Measurements from ENCODE around the gene BLMH.

The BLMH gene

GRCh38 chr17:30256756-30257506, 34.8 kb downstream of the BLMH start:
- no peak overlapping the region for H3K4me3 ChIP-seq (ENCODE audit: severe bottlenecking)
- no peaks in the 10 kb centered on the region for H3K4me1 ChIP-seq (ENCODE audit: insufficient read depth, poor library complexity, severe bottlenecking)
- peaks cover 64% of the 10 kb centered on the region for H3K36me3 ChIP-seq (ENCODE audit: low read depth)
- TF ChIP-seq, protein P1, sequence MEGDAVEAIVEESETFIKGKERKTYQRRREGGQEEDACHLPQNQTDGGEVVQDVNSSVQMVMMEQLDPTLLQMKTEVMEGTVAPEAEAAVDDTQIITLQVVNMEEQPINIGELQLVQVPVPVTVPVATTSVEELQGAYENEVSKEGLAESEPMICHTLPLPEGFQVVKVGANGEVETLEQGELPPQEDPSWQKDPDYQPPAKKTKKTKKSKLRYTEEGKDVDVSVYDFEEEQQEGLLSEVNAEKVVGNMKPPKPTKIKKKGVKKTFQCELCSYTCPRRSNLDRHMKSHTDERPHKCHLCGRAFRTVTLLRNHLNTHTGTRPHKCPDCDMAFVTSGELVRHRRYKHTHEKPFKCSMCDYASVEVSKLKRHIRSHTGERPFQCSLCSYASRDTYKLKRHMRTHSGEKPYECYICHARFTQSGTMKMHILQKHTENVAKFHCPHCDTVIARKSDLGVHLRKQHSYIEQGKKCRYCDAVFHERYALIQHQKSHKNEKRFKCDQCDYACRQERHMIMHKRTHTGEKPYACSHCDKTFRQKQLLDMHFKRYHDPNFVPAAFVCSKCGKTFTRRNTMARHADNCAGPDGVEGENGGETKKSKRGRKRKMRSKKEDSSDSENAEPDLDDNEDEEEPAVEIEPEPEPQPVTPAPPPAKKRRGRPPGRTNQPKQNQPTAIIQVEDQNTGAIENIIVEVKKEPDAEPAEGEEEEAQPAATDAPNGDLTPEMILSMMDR (IDR thresholded peaks at IDR 0.05; ENCODE audit: poor library complexity, severe bottlenecking) = no peak
- no peaks in the 10 kb centered on the region for H3K9me3 ChIP-seq (ENCODE audit: severe bottlenecking)
- H3K27me3 ChIP-seq (ENCODE audit: insufficient read depth, poor library complexity, severe bottlenecking) = no peaks in the 10 kb centered on the region
- no peak overlapping the region for H3K27ac ChIP-seq (ENCODE audit: poor library complexity, severe bottlenecking)
- ATAC-seq (ENCODE audit: low read depth) = no peak
- no peak for DNase-seq (ENCODE audit: low spot score)

DNA sequence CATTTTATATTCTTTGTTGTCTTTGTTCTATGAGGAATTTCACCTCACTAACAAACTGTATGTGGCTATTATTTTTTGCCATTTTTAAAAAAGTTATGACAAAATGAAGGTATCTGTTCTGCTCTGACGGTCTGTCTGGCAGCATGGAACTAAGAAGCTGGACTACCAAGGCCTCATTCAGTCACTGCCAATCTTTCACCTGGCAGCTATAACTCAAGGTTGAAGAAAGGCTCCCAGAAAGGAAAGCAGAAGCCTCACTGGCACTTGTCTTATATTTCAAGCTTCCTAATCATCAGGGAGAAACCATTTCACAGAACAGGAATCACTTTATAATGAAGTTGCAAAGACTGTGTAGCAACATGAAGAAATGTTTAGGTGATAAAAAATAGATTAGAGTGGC, 37.6 kb downstream of the BLMH start:
- H3K4me3 ChIP-seq (ENCODE audit: severe bottlenecking) = no peak overlapping the region
- H3K4me1 ChIP-seq (ENCODE audit: insufficient read depth, poor library complexity, severe bottlenecking) = no peaks in the 10 kb centered on the region
- no peaks in the 10 kb centered on the region for H3K27me3 ChIP-seq (ENCODE audit: insufficient read depth, poor library complexity, severe bottlenecking)
- no peaks in the 10 kb centered on the region for H3K9me3 ChIP-seq (ENCODE audit: severe bottlenecking)
- TF ChIP-seq, protein P1 (IDR thresholded peaks at IDR 0.05; ENCODE audit: poor library complexity, severe bottlenecking) = no peak
- ATAC-seq (ENCODE audit: low read depth) = no peak
- H3K27ac ChIP-seq (ENCODE audit: poor library complexity, severe bottlenecking) = no peak overlapping the region
- no peak for DNase-seq (ENCODE audit: low spot score)
- peaks cover 62% of the 10 kb centered on the region for H3K36me3 ChIP-seq (ENCODE audit: low read depth)

DNA sequence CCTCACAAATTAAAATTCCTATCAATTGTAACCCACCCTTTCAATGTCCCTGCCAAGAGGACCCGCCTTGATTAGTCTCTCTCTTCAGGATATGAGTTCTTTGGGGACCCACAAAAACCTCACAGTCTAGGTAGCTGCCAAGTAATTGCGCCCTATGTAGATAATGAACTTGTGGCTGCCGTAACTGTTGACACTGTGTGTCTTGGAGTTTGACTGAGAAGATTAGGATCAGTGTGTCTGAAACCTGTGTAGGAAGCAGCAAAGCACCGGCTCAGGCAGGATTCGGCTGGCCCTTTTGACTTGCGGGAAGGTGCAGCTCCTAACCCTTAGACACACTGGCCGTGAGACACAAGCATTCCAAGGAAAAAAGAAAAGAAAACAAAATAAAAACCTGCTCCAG, 38.4 kb downstream of the BLMH start:
- Histone ChIP-seq H3K36me3 (ENCODE audit: low read depth) (peaks cover 69% of the 10 kb centered on the region), H3K27me3 (ENCODE audit: insufficient read depth, poor library complexity, severe bottlenecking) (no peaks in the 10 kb centered on the region), H3K27ac (ENCODE audit: poor library complexity, severe bottlenecking) (no peak overlapping the region), H3K9me3 (ENCODE audit: severe bottlenecking) (no peaks in the 10 kb centered on the region), H3K4me1 (ENCODE audit: insufficient read depth, poor library complexity, severe bottlenecking) (no peaks in the 10 kb centered on the region), H3K4me3 (ENCODE audit: severe bottlenecking) (no peak overlapping the region)
- no peak for DNase-seq (ENCODE audit: low spot score)
- ATAC-seq (ENCODE audit: low read depth) = no peak
- TF ChIP-seq, protein P1 (IDR thresholded peaks at IDR 0.05; ENCODE audit: poor library complexity, severe bottlenecking) = no peak

GRCh38 chr17:30251931-30252330, 39.8 kb downstream of the BLMH start:
- no peaks in the 10 kb centered on the region for H3K9me3 ChIP-seq (ENCODE audit: severe bottlenecking)
- no peak overlapping the region for H3K4me3 ChIP-seq (ENCODE audit: severe bottlenecking)
- H3K27ac ChIP-seq (ENCODE audit: poor library complexity, severe bottlenecking) = no peak overlapping the region
- DNase-seq (ENCODE audit: low spot score) (no peak), ATAC-seq (ENCODE audit: low read depth) (no peak)
- no peaks in the 10 kb centered on the region for H3K4me1 ChIP-seq (ENCODE audit: insufficient read depth, poor library complexity, severe bottlenecking)
- no peaks in the 10 kb centered on the region for H3K27me3 ChIP-seq (ENCODE audit: insufficient read depth, poor library complexity, severe bottlenecking)
- TF ChIP-seq, protein P1 (IDR thresholded peaks at IDR 0.05; ENCODE audit: poor library complexity, severe bottlenecking) = no peak
- peaks cover 57% of the 10 kb centered on the region for H3K36me3 ChIP-seq (ENCODE audit: low read depth)

DNA sequence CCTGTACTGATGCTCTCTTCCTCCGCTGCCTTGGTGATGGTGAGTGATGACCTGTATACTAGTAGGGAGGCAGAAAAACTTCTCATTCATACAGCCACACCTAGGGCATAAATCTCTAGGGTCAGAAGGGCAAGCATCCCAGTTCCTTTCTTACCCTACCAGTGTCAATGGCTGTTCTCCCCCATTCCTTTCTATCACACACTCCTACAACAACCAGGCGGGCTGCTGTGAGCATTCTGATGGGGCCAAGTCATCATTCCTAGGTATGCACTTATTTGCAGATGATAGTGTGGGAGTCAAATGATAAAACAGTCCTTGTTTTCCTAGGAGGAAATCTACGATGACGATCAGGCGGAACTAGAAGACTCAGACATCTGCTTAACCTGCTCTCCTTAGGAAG, 42.3 kb downstream of the BLMH start:
- no peak overlapping the region for H3K27ac ChIP-seq (ENCODE audit: poor library complexity, severe bottlenecking)
- H3K9me3 ChIP-seq (ENCODE audit: severe bottlenecking) = no peaks in the 10 kb centered on the region
- ATAC-seq (ENCODE audit: low read depth) = no peak
- no peaks in the 10 kb centered on the region for H3K27me3 ChIP-seq (ENCODE audit: insufficient read depth, poor library complexity, severe bottlenecking)
- H3K4me1 ChIP-seq (ENCODE audit: insufficient read depth, poor library complexity, severe bottlenecking) = peaks cover 6% of the 10 kb centered on the region
- H3K4me3 ChIP-seq (ENCODE audit: severe bottlenecking) = no peak overlapping the region
- no peak for DNase-seq (ENCODE audit: low spot score)
- H3K36me3 ChIP-seq (ENCODE audit: low read depth) = peaks cover 37% of the 10 kb centered on the region
- TF ChIP-seq, protein P1 (IDR thresholded peaks at IDR 0.05; ENCODE audit: poor library complexity, severe bottlenecking) = no peak
